Stimulated activated CD8-positive, alpha-beta memory T cell treated with anti-CD3 and anti-CD28 coated beads, Interleukin-7, amount 100 ng/mL, for 4 hours (primary cell): ENCODE results near the gene FXYD6.

Source experiments
- DNase-seq, 2 donors: peaks; one replicate each; pipeline ENCODE4 v3.0.0-alpha.2; 2020; ENCODE audit warnings: low read depth in 2 of 2

The FXYD6 gene

DNA sequence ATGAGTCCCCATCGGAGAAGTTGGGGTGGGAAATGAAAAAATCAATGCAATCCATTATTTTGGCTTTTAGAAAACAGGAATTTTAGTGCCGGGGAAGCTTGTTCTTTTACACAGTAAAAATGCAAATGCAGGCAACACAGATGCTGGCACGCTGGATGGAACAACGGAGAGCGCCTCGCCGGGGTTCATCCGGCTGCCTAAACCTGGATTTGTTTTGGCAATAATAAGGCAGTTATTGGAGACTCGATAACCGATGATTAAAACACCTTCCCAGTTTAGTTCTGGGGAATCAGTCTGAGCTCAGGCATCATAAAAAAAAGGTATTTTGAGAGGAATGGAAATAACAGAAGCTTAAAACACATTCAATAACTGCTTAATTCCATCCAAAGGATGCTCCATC, 82.3 kb downstream of the FXYD6 start:
- DNase-seq, result no peak

DNA sequence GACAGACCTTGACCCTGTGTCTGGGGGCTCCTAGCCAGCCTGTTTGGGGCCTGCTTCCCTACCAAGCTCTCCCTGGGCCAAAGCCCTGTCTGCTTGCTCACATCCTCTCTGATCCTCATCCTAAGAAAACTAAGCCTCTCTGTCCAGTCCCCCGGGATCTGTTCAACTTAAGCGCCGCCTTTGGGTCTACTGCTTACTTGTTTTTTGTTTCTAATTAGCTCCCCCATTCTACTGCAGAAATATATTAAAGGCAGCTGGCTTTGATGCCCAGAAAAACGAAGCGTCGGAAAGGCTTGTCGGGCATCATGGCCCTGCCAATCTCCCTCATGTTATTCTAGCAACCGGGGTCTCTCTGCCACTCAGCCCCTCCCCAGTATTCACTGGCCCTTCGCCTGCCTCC, 82.9 kb downstream of the FXYD6 start:
- no peak for DNase-seq

DNA sequence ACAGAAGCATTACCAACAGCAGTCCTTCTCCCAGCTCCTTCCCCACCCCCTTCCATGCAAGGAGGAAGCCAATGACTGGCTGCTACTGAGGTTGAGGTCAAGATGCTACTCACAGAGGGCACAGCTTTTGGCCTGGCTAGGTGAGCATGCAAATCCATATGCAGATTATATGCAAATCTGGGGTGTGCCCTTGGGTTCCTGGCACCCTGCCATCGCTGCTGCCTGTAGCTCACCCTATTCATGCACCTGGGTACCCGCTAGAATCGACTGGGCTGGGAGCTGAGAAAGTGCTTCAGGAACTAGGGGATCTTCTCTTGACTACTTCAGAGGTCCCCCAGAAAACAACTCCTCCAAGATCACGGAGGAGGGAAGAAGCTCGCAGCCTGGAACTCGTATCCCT, 83.5 kb downstream of the FXYD6 start:
- no peak for DNase-seq

DNA sequence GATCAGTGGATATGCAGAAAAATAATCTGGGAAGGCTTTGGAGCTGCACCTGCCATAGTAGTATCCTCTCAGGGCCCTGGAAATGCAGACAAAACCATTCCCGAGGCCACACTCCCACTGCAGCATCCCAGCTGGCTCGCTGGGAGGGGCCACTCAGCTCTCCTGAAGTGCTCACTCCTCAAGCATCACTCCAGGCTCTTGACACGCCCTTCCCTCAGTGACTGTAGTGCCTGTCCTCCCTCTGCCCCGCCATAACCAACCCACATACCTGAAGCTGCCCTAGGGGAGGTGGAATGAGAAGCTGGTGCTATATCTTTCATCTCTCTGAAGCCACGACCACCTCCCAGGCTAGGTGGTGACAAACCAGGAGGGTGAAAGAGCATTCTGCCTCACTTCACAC, 84.2 kb downstream of the FXYD6 start:
- no peak for DNase-seq

DNA sequence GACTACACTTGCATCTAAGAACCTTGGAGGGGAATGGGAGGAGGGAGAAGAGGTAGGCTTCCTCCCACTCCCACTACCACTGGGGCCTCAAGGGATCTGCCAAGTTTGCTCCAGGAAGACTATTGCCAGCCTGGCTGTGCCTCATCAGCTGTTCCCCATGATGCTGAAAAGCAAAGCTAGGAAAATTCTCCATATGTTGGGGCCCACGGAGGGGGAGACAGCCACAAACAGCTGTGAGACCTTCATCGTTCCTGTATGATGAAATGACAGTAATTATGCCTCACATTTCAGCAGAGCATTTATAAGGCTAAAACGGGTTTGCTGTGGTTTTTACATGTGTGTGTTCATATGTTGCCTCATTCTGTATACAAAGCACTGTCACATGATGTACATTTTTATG, 86.2 kb downstream of the FXYD6 start:
- DNase-seq, result no peak

DNA sequence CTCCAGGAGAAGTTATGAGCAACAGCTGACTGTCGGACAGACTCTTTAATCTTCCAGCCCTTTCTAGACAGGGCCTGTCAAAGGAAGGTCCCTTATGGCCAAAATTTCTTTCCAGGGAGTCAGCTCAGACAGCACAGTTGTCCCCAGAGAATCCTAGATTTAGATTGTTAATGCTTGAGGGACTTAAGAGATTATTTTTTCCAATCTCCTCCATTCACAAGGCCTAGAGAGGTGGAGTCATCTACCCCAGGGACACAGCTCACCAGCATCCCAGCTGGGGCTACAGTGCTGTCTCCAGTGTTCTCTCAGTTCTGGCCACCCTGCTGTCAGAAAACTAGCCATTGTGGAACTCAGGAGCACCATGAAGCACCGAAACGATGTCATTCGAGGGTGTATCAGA, 87.2 kb downstream of the FXYD6 start:
- DNase-seq, result no peak
